Lower leg skin (tissue), 4 donors: ENCODE data around the gene DUSP10. TPM values are rescaled to one million over a fixed set of nuclear protein-coding genes. Genes with fewer than 3 reads are reported as not detected.
A peak's percentile ranks its signal among the peaks of the same experiment; 100 is the strongest.

Experiments used
- DNase-seq, 2 donors: peaks; one replicate each; pipeline ENCODE4 v3.0.0-alpha.2; 2019; ENCODE audit warnings: low spot score in 2 of 2
- H3K4me3 ChIP-seq: fragments of 200-600 bp; sonication (generic); 2 replicates; pipeline ENCODE4 v1.5.1; 2017; ENCODE audit warnings: mild to moderate bottlenecking, low read depth; ENCODE audit not compliant: poor library complexity, severe bottlenecking
- POLR2A ChIP-seq, 2 donors: fragments of 450-650 bp; IDR thresholded peaks; one replicate each; pipeline ENCODE4 v1.6.1; 2016 to 2017; ENCODE audit warnings: antibody characterized with exemption in 2 of 2, mild to moderate bottlenecking in 1 of 2, moderate library complexity in 1 of 2
- WGBS, 2 donors: methylation state at CpG; one replicate each; pipeline ENCODE4 v1.1.5; 2018; 5-methylcytosine and 5-hydroxymethylcytosine counted together
- intact Hi-C: fragments of 100-400 bp; cut with DNase I; formaldehyde crosslinking; loops from one replicate; pipeline ENCODE4 v1.15.0; 2023; ENCODE audit warnings: low total_unique reads
- total RNA-seq, 4 donors: library from RNA; depleted of rRNA; stranded (reverse); fragments of >200 nt; gene quantifications; one replicate each; pipeline ENCODE4 v1.1.0, GENCODE V29; 2016
- TF ChIP-seq, protein P1 (sequence below), 3 donors: fragments of 450-650 bp; IDR thresholded peaks; one replicate each; pipeline ENCODE4 v1.5.1; 2016; ENCODE audit warnings: antibody characterized with exemption in 3 of 3, mild to moderate bottlenecking in 3 of 3, moderate library complexity in 2 of 3

The DUSP10 gene
- total RNA-seq, 4 donors from 2014 or later = 11.8 to 20.9 (median 14.6) TPM

GRCh38 chr1:221667504-221667903, 74.4 kb downstream of the DUSP10 start:
- no peak overlapping the region for H3K4me3 ChIP-seq
- 86 to 90% methylated on average over 3 of the region's 3 CpGs for WGBS, 2 donors
- TF ChIP-seq, protein P1, sequence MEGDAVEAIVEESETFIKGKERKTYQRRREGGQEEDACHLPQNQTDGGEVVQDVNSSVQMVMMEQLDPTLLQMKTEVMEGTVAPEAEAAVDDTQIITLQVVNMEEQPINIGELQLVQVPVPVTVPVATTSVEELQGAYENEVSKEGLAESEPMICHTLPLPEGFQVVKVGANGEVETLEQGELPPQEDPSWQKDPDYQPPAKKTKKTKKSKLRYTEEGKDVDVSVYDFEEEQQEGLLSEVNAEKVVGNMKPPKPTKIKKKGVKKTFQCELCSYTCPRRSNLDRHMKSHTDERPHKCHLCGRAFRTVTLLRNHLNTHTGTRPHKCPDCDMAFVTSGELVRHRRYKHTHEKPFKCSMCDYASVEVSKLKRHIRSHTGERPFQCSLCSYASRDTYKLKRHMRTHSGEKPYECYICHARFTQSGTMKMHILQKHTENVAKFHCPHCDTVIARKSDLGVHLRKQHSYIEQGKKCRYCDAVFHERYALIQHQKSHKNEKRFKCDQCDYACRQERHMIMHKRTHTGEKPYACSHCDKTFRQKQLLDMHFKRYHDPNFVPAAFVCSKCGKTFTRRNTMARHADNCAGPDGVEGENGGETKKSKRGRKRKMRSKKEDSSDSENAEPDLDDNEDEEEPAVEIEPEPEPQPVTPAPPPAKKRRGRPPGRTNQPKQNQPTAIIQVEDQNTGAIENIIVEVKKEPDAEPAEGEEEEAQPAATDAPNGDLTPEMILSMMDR (IDR thresholded peaks at IDR 0.05) = no peak
- peak in 1 of 2 donors; percentile 38 for DNase-seq
- intact Hi-C loops = no loop called here

DNA sequence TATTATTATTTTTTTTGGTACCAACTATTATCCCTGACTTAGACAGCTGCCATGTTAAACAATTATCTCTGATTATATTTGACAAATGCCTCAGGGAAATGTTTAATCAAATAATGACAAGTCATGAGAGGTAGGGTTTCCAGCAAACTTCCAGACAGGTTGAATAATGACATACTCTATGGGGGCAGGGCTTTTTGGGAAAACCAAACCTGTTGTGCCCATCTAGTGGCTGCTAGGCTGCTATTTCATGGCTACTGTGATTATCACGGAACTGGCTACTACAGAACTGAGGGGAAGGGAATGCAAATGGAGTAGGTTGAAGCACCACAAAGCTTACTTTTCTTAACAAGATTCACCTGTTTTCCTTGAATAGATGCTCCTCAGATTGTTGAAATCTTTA, 77.6 kb downstream of the DUSP10 start:
- 28 to 32% methylated on average over 1 of the region's 1 CpG for WGBS, 2 donors
- intact Hi-C loops = no loop called here
- no peak for TF ChIP-seq POLR2A (IDR thresholded peaks at IDR 0.05)
- TF ChIP-seq, protein P1 (IDR thresholded peaks at IDR 0.05) = no peak
- H3K4me3 ChIP-seq = no peak overlapping the region
- DNase-seq = no peak

- intact Hi-C loops = no loop called here
- DNase-seq = no peak
- H3K4me3 ChIP-seq = no peak overlapping the region
- TF ChIP-seq, protein P1 (IDR thresholded peaks at IDR 0.05) = no peak
- no peak for TF ChIP-seq POLR2A (IDR thresholded peaks at IDR 0.05)
Observed at GRCh38 chr1:221663321-221663720, 78.6 kb downstream of the DUSP10 start.

GRCh38 chr1:221655766-221656305, 86.1 kb downstream of the DUSP10 start:
- no peak for DNase-seq
- no peak overlapping the region for H3K4me3 ChIP-seq
- intact Hi-C loops = no loop called here
- WGBS, 2 donors = 86 to 92% methylated on average over 8 of the region's 8 CpGs
- TF ChIP-seq POLR2A (IDR thresholded peaks at IDR 0.05) = no peak
- TF ChIP-seq, protein P1 (IDR thresholded peaks at IDR 0.05) = no peak
